ENCODE results near the gene SLC2A3.
"Not testable (repeated sequence)": the region's sequence is repeated elsewhere in the genome, so short reads cannot be mapped to it uniquely, and the experiment has no call there.

Gene SLC2A3

GRCh38 chr12:7907009-7907408 lies 29.0 kb downstream of the SLC2A3 start:
- Histone ChIP-seq H3K79me1 (ENCODE audit: low read length) (no peaks in the 10 kb centered on the region), H3K4me2 (ENCODE audit: low read length) (no peak overlapping the region), H3K4ac (ENCODE audit: low read depth, low read length) (peak overlapping the region; percentile 77), H3K36me3 (ENCODE audit: control insufficient read depth, insufficient read depth, low read length) (no peaks in the 10 kb centered on the region), H3K27ac (ENCODE audit: low read depth, low read length) (peak overlapping the region; percentile 94), H4K8ac (ENCODE audit: low read depth, low read length) (no peak overlapping the region), H3K27me3 (ENCODE audit: insufficient read depth, low read length, poor library complexity) (no peaks in the 10 kb centered on the region), H3K23ac (ENCODE audit: low read length) (no peak overlapping the region), H4K5ac (ENCODE audit: low read length) (no peak overlapping the region), H3K79me2 (ENCODE audit: control insufficient read depth, insufficient read depth, low read length) (no peaks in the 10 kb centered on the region), H3K56ac (ENCODE audit: low read length) (peak overlapping the region; percentile 75), H2BK5ac (ENCODE audit: low read length) (no peak overlapping the region), H2BK120ac (ENCODE audit: low read depth, low read length) (peak overlapping the region; percentile 0), H3K4me3 (ENCODE audit: low read length) (no peak overlapping the region), H3K9ac (ENCODE audit: low read length) (no peak overlapping the region), H3K4me1 (ENCODE audit: control insufficient read depth, low read depth, low read length) (peaks cover 2% of the 10 kb centered on the region), H2BK15ac (replicated peaks; ENCODE audit: low read depth) (no peak overlapping the region), H3K18ac (ENCODE audit: low read length) (peak overlapping the region; percentile 53), H2AK5ac (ENCODE audit: low read length) (peak overlapping the region; percentile 84)
- no CpG with 5 or more reads among the region's 3 CpGs for WGBS (ENCODE audit: extremely low coverage, insufficient coverage, low lambda C conversion rate)
- peak; percentile 96 for DNase-seq

- H3K4me2 ChIP-seq (ENCODE audit: low read length); H3K27me3 ChIP-seq (ENCODE audit: insufficient read depth, low read length, poor library complexity); H2AK5ac ChIP-seq (ENCODE audit: low read length); H2BK15ac ChIP-seq (replicated peaks; ENCODE audit: low read depth); H4K8ac ChIP-seq (ENCODE audit: low read depth, low read length); H3K4me1 ChIP-seq (ENCODE audit: control insufficient read depth, low read depth, low read length); H3K23ac ChIP-seq (ENCODE audit: low read length); H3K79me1 ChIP-seq (ENCODE audit: low read length); H4K5ac ChIP-seq (ENCODE audit: low read length); H3K9ac ChIP-seq (ENCODE audit: low read length); H3K79me2 ChIP-seq (ENCODE audit: control insufficient read depth, insufficient read depth, low read length); H3K36me3 ChIP-seq (ENCODE audit: control insufficient read depth, insufficient read depth, low read length); H3K4me3 ChIP-seq (ENCODE audit: low read length): not testable (repeated sequence)
- WGBS (ENCODE audit: extremely low coverage, insufficient coverage, low lambda C conversion rate), result no CpG with 5 or more reads among the region's 4 CpGs
- peak overlapping the region; percentile 28 for H2BK120ac ChIP-seq (ENCODE audit: low read depth, low read length)
- peak overlapping the region; percentile 94 for H3K27ac ChIP-seq (ENCODE audit: low read depth, low read length)
- DNase-seq, result peak; percentile 93
- H3K4ac ChIP-seq (ENCODE audit: low read depth, low read length), result peak overlapping the region; percentile 5
- H3K56ac ChIP-seq (ENCODE audit: low read length), result peak overlapping the region; percentile 75
- H2BK5ac ChIP-seq (ENCODE audit: low read length), result peak overlapping the region; percentile 82
- H3K18ac ChIP-seq (ENCODE audit: low read length), result peak overlapping the region; percentile 53
These were observed 29.7 kb downstream of the SLC2A3 start for GRCh38 chr12:7906303-7906702.

GRCh38 chr12:7905600-7906125 lies 30.3 kb downstream of the SLC2A3 start:
- not testable (repeated sequence) for H2AK5ac ChIP-seq (ENCODE audit: low read length); H3K79me2 ChIP-seq (ENCODE audit: control insufficient read depth, insufficient read depth, low read length); H4K5ac ChIP-seq (ENCODE audit: low read length); H3K4me2 ChIP-seq (ENCODE audit: low read length); H3K27me3 ChIP-seq (ENCODE audit: insufficient read depth, low read length, poor library complexity); H3K23ac ChIP-seq (ENCODE audit: low read length); H3K4me3 ChIP-seq (ENCODE audit: low read length); H3K56ac ChIP-seq (ENCODE audit: low read length); H3K4ac ChIP-seq (ENCODE audit: low read depth, low read length); H3K4me1 ChIP-seq (ENCODE audit: control insufficient read depth, low read depth, low read length); H4K8ac ChIP-seq (ENCODE audit: low read depth, low read length); H3K36me3 ChIP-seq (ENCODE audit: control insufficient read depth, insufficient read depth, low read length); H3K79me1 ChIP-seq (ENCODE audit: low read length)
- H3K18ac ChIP-seq (ENCODE audit: low read length), result peak overlapping the region; percentile 51
- H3K27ac ChIP-seq (ENCODE audit: low read depth, low read length), result peak overlapping the region; percentile 94
- H3K9ac ChIP-seq (ENCODE audit: low read length), result peak overlapping the region; percentile 30
- DNase-seq, result peak; percentile 58
- peak overlapping the region; percentile 88 for H2BK120ac ChIP-seq (ENCODE audit: low read depth, low read length)
- peak overlapping the region; percentile 74 for H2BK15ac ChIP-seq (replicated peaks; ENCODE audit: low read depth)
- WGBS (ENCODE audit: extremely low coverage, insufficient coverage, low lambda C conversion rate), result no CpG with 5 or more reads among the region's 5 CpGs
- H2BK5ac ChIP-seq (ENCODE audit: low read length), result peak overlapping the region; percentile 67

- no peak overlapping the region for H4K5ac ChIP-seq (ENCODE audit: low read length)
- no peak overlapping the region for H2BK120ac ChIP-seq (ENCODE audit: low read depth, low read length)
- no peak overlapping the region for H2AK5ac ChIP-seq (ENCODE audit: low read length)
- H3K27ac ChIP-seq (ENCODE audit: low read depth, low read length), result peak overlapping the region; percentile 86
- no peak overlapping the region for H3K9ac ChIP-seq (ENCODE audit: low read length)
- peak overlapping the region; percentile 91 for H3K4ac ChIP-seq (ENCODE audit: low read depth, low read length)
- no peaks in the 10 kb centered on the region for H3K27me3 ChIP-seq (ENCODE audit: insufficient read depth, low read length, poor library complexity)
- H3K4me1 ChIP-seq (ENCODE audit: control insufficient read depth, low read depth, low read length), result peaks cover 2% of the 10 kb centered on the region
- H3K79me1 ChIP-seq (ENCODE audit: low read length), result no peaks in the 10 kb centered on the region
- H3K23ac ChIP-seq (ENCODE audit: low read length), result no peak overlapping the region
- WGBS (ENCODE audit: extremely low coverage, insufficient coverage, low lambda C conversion rate), result no CpG with 5 or more reads among the region's 1 CpG
- no peak for DNase-seq
- no peak overlapping the region for H4K8ac ChIP-seq (ENCODE audit: low read depth, low read length)
- H3K4me3 ChIP-seq (ENCODE audit: low read length), result no peak overlapping the region
- H3K4me2 ChIP-seq (ENCODE audit: low read length), result no peak overlapping the region
- H3K36me3 ChIP-seq (ENCODE audit: control insufficient read depth, insufficient read depth, low read length), result no peaks in the 10 kb centered on the region
- H3K18ac ChIP-seq (ENCODE audit: low read length), result no peak overlapping the region
- no peak overlapping the region for H3K56ac ChIP-seq (ENCODE audit: low read length)
- no peaks in the 10 kb centered on the region for H3K79me2 ChIP-seq (ENCODE audit: control insufficient read depth, insufficient read depth, low read length)
- peak overlapping the region; percentile 36 for H2BK15ac ChIP-seq (replicated peaks; ENCODE audit: low read depth)
- no peak overlapping the region for H2BK5ac ChIP-seq (ENCODE audit: low read length)
These were observed 30.9 kb downstream of the SLC2A3 start for GRCh38 chr12:7905071-7905470.

- not testable (repeated sequence) for H3K4me3 ChIP-seq (ENCODE audit: low read length); H3K79me1 ChIP-seq (ENCODE audit: low read length); H2AK5ac ChIP-seq (ENCODE audit: low read length); H3K4me2 ChIP-seq (ENCODE audit: low read length); H3K18ac ChIP-seq (ENCODE audit: low read length); H3K4ac ChIP-seq (ENCODE audit: low read depth, low read length); H4K5ac ChIP-seq (ENCODE audit: low read length); H4K8ac ChIP-seq (ENCODE audit: low read depth, low read length); H3K4me1 ChIP-seq (ENCODE audit: control insufficient read depth, low read depth, low read length); H3K27ac ChIP-seq (ENCODE audit: low read depth, low read length); H2BK5ac ChIP-seq (ENCODE audit: low read length); H3K36me3 ChIP-seq (ENCODE audit: control insufficient read depth, insufficient read depth, low read length); DNase-seq; H3K79me2 ChIP-seq (ENCODE audit: control insufficient read depth, insufficient read depth, low read length); H3K27me3 ChIP-seq (ENCODE audit: insufficient read depth, low read length, poor library complexity); H2BK15ac ChIP-seq (replicated peaks; ENCODE audit: low read depth); H3K56ac ChIP-seq (ENCODE audit: low read length); H3K9ac ChIP-seq (ENCODE audit: low read length); H3K23ac ChIP-seq (ENCODE audit: low read length)
- no CpG with 5 or more reads among the region's 8 CpGs for WGBS (ENCODE audit: extremely low coverage, insufficient coverage, low lambda C conversion rate)
- peak overlapping the region; percentile 24 for H2BK120ac ChIP-seq (ENCODE audit: low read depth, low read length)
These were observed 33.6 kb downstream of the SLC2A3 start for GRCh38 chr12:7902416-7902815.

GRCh38 chr12:7899755-7900154 lies 36.2 kb downstream of the SLC2A3 start:
- Histone ChIP-seq H3K9ac (ENCODE audit: low read length) (no peak overlapping the region), H2BK15ac (replicated peaks; ENCODE audit: low read depth) (no peak overlapping the region), H3K79me1 (ENCODE audit: low read length) (no peaks in the 10 kb centered on the region), H3K4me2 (ENCODE audit: low read length) (no peak overlapping the region), H3K4me3 (ENCODE audit: low read length) (no peak overlapping the region), H3K56ac (ENCODE audit: low read length) (no peak overlapping the region), H2BK120ac (ENCODE audit: low read depth, low read length) (no peak overlapping the region), H3K4ac (ENCODE audit: low read depth, low read length) (no peak overlapping the region), H3K27ac (ENCODE audit: low read depth, low read length) (no peak overlapping the region), H3K36me3 (ENCODE audit: control insufficient read depth, insufficient read depth, low read length) (no peaks in the 10 kb centered on the region), H4K5ac (ENCODE audit: low read length) (no peak overlapping the region), H3K79me2 (ENCODE audit: control insufficient read depth, insufficient read depth, low read length) (no peaks in the 10 kb centered on the region), H3K27me3 (ENCODE audit: insufficient read depth, low read length, poor library complexity) (no peaks in the 10 kb centered on the region), H3K23ac (ENCODE audit: low read length) (no peak overlapping the region), H4K8ac (ENCODE audit: low read depth, low read length) (peak overlapping the region; percentile 39), H3K4me1 (ENCODE audit: control insufficient read depth, low read depth, low read length) (no peaks in the 10 kb centered on the region), H3K18ac (ENCODE audit: low read length) (no peak overlapping the region), H2AK5ac (ENCODE audit: low read length) (no peak overlapping the region), H2BK5ac (ENCODE audit: low read length) (no peak overlapping the region)
- DNase-seq, result no peak
- WGBS (ENCODE audit: extremely low coverage, insufficient coverage, low lambda C conversion rate), result no CpG with 5 or more reads among the region's 7 CpGs

Measured in mesendoderm (in vitro differentiated cells).